Kidney (tissue), 14 donors: ENCODE measurements around the gene TCERG1L. TPM values are rescaled to one million over a fixed set of nuclear protein-coding genes. Genes with fewer than 3 reads are reported as not detected.
A peak's percentile ranks its signal among the peaks of the same experiment; 100 is the strongest.

Source experiments
- DNase-seq, 5 donors: peaks; one replicate each; pipeline ENCODE4 v3.0.0-alpha.2; 2013 to 2020
- FAIRE-seq: peaks from 2 replicates; lab custom pipeline; 2012; peaks lifted over from hg19 to GRCh38; lab: Jason Lieb, UNC
- H3K27ac ChIP-seq, 2 donors: one replicate each; pipeline ENCODE4 v1.7.0; 2013; ENCODE audit warnings: low read depth in 2 of 2, low read length in 2 of 2, inconsistent platforms in 1 of 2
- H3K27me3 ChIP-seq: one replicate; pipeline ENCODE4 v1.7.1; 2013; ENCODE audit warnings: low read length, inconsistent platforms; ENCODE audit not compliant: control insufficient read depth, insufficient read depth
- H3K36me3 ChIP-seq, 3 donors: one replicate each; pipeline versions ENCODE4 v1.7.0 to v1.7.1; 2013; ENCODE audit warnings: low read length in 3 of 3, control low read depth in 1 of 3, inconsistent platforms in 1 of 3; ENCODE audit not compliant: insufficient read depth in 3 of 3, control insufficient read depth in 2 of 3
- H3K4me1 ChIP-seq, 3 donors: one replicate each; pipeline versions ENCODE4 v1.7.0 to v1.7.1; 2013; ENCODE audit warnings: low read length in 3 of 3, inconsistent platforms in 1 of 3, low read depth in 1 of 3; ENCODE audit not compliant: control insufficient read depth in 2 of 3, insufficient read depth in 2 of 3
- H3K4me3 ChIP-seq, 3 donors: one replicate each; pipeline versions ENCODE4 v1.7.0 to v1.8.1; 2013; ENCODE audit warnings: low read length in 3 of 3, control low read depth in 1 of 3, inconsistent platforms in 1 of 3
- H3K9ac ChIP-seq, 3 donors: one replicate each; pipeline versions ENCODE4 v1.7.0 to v1.7.1; 2013; ENCODE audit warnings: low read length in 3 of 3, control low read depth in 1 of 3, inconsistent platforms in 1 of 3
- H3K9me3 ChIP-seq, 3 donors: one replicate each; pipeline versions ENCODE4 v1.7.0 to v1.7.1; 2013; ENCODE audit warnings: low read length in 3 of 3, control low read depth in 1 of 3, inconsistent platforms in 1 of 3; ENCODE audit not compliant: control insufficient read depth in 2 of 3, insufficient read depth in 1 of 3
- CTCF ChIP-seq: IDR thresholded peaks from 3 replicates; pipeline ENCODE4 v1.5.1; 2012; ENCODE audit warnings: mild to moderate bottlenecking, moderate library complexity, borderline replicate concordance; ENCODE audit not compliant: insufficient read depth; ENCODE audit errors: extremely low read depth
- intact Hi-C: fragments of 100-400 bp; cut with DNase I; formaldehyde crosslinking; loops from one replicate; pipeline ENCODE4 v1.11.1; 2022
- polyA plus RNA-seq: library from polyadenylated mRNA; stranded (reverse); fragments of 350-450 nt; fragmentation: Illumina TruSeq; extraction: RNeasy Lipid Tissue Mini Kit (QIAGEN cat#74804); gene quantifications from one replicate; pipeline ENCODE4 v1.2.3, GENCODE V29; 2014; ENCODE audit warnings: low read depth, low replicate concordance; ENCODE audit not compliant: insufficient read depth
- total RNA-seq: library from RNA; stranded (reverse); fragmentation: NEBNext Ultra II Directional; extraction: Animal tissue kit (Norgen Biotek cat#: 25700); gene quantifications from one replicate; pipeline ENCODE4 v1.2.1, GENCODE V29; 2021
- donor health status: control.
- donor health status: control.
- donor health status: control.
- donor health status: control.
- donor health status: control.
- donor health status: DM: yes; HTN: yes; CAD: no.
- donor health status: Normal renal cell carcinoma (clear cell type).

TCERG1L gene
- total and polyA plus RNA-seq, 2 donors from 2014 or later = not detected

GRCh38 chr10:131088619-131089018 is 222.9 kb downstream of the TCERG1L start:
- Histone ChIP-seq H3K9ac (no peak overlapping the region), H3K27me3 (no peaks in the 10 kb centered on the region)
- FAIRE-seq = no peak

GRCh38 chr10:131087464-131088215 is 223.9 kb downstream of the TCERG1L start:
- Histone ChIP-seq H3K9me3 (no peaks in the 10 kb centered on the region), H3K4me1 (no peaks in the 10 kb centered on the region), H3K4me3 (no peak overlapping the region), H3K9ac (no peak overlapping the region), H3K36me3 (no peaks in the 10 kb centered on the region), H3K27me3 (no peaks in the 10 kb centered on the region), H3K27ac (no peak overlapping the region)
- no peak for TF ChIP-seq CTCF
- peak in 2 of 5 donors; percentile 30 to 54 for DNase-seq
- no peak for FAIRE-seq
- intact Hi-C loops = no loop called here

More at GRCh38 chr10:131088619-131089018, 222.9 kb downstream of the TCERG1L start:
- no peak overlapping the region for H3K4me3 ChIP-seq
- H3K9me3 ChIP-seq = no peaks in the 10 kb centered on the region
- H3K27ac ChIP-seq = no peak overlapping the region
- intact Hi-C loops = no loop called here
- no peak for TF ChIP-seq CTCF
- no peaks in the 10 kb centered on the region for H3K4me1 ChIP-seq
- no peaks in the 10 kb centered on the region for H3K36me3 ChIP-seq
- peak in 1 of 5 donors; percentile 40 for DNase-seq

GRCh38 chr10:131086511-131086910 is 225.0 kb downstream of the TCERG1L start:
- Histone ChIP-seq H3K9ac (no peak overlapping the region), H3K36me3 (no peaks in the 10 kb centered on the region), H3K9me3 (no peaks in the 10 kb centered on the region), H3K27me3 (no peaks in the 10 kb centered on the region), H3K27ac (no peak overlapping the region), H3K4me3 (no peak overlapping the region), H3K4me1 (no peaks in the 10 kb centered on the region)
- TF ChIP-seq CTCF = no peak
- peak in 1 of 5 donors; percentile 18 for DNase-seq
- FAIRE-seq = no peak
- intact Hi-C loops = no loop called here
